GM12875 (cell line): ENCODE data around the gene TRPC4AP.

ENCODE experiments used
- H3K4me3 ChIP-seq: one replicate; pipeline ENCODE4 v1.5.1; 2011; ENCODE audit warnings: low read depth, low read length, control low read depth
- TF ChIP-seq, protein P1 (sequence below): IDR thresholded peaks from 2 replicates; pipeline ENCODE4 v1.5.1; 2011; ENCODE audit warnings: low read depth, mild to moderate bottlenecking, control low read depth, inconsistent platforms, low read length, moderate library complexity, borderline replicate concordance; ENCODE audit not compliant: insufficient read depth

Gene TRPC4AP

DNA sequence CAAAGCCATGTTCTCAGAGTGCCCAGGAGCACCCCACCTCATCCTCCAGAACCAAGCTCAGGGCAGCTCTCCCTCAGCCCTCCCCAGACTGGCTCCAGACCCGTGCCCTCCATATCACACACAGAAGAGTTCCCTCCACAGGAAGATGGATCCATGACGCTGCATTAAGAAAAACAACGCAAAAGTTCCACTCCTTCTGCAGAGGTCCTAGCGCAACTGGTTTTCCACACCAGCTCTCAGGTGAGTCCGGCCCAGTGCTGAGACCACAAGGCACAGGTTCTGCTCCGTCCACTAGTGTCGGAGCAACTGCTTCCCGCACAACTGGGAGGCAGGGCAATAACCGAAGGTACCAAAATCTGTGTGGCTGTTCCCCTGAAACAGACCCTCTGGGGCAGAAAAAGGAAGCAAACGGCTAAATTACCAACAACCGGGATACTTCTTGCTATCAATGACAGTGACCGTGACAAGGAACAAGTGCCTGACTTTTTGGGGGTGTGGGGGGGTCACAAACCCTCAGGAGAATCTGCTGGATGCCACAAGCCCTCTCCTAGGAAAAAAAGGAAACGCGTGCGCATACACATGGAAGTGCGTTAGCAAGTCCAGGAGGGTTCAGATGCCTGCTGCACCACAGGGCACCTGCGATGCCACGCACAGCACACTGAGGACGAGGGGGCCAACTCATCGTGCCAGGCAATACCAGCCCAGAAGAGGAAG is 87.7 kb downstream of the TRPC4AP start:
- TF ChIP-seq, protein P1, sequence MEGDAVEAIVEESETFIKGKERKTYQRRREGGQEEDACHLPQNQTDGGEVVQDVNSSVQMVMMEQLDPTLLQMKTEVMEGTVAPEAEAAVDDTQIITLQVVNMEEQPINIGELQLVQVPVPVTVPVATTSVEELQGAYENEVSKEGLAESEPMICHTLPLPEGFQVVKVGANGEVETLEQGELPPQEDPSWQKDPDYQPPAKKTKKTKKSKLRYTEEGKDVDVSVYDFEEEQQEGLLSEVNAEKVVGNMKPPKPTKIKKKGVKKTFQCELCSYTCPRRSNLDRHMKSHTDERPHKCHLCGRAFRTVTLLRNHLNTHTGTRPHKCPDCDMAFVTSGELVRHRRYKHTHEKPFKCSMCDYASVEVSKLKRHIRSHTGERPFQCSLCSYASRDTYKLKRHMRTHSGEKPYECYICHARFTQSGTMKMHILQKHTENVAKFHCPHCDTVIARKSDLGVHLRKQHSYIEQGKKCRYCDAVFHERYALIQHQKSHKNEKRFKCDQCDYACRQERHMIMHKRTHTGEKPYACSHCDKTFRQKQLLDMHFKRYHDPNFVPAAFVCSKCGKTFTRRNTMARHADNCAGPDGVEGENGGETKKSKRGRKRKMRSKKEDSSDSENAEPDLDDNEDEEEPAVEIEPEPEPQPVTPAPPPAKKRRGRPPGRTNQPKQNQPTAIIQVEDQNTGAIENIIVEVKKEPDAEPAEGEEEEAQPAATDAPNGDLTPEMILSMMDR = no peak
- H3K4me3 ChIP-seq = no peak overlapping the region

DNA sequence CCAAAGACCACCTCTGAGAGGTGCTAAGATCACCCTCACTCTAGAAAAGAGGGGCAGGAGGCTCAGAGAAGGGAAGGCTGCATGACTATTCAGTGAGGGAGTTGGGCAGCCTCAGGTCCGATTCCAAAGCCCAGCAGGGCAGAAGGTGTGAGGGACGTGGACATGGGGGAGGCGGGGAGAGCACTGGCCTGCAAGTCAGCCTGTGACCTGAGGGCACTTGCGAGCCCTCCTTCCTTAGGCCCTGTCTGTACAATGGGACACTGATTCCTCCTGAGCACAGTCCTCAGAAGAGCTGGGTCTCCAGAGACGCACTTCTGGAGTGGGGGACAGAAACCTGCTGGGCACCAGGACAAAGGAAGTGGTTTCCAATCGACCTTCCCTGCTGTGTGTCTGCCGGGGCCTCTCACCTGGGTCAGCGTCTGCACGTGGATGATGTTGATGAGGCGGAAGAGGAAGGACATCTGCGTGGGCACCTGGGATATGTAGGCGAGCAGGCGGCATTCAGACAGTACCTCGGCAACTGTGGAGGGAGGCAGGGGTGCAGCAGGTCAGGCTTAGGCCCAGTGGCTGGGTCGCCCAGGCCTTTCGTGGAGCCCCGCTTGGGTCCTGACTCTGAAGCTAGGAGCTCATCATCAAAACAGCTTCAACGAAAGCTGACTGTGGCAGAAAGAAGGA is 88.4 kb downstream of the TRPC4AP start:
- H3K4me3 ChIP-seq = no peak overlapping the region
- TF ChIP-seq, protein P1 = no peak

DNA sequence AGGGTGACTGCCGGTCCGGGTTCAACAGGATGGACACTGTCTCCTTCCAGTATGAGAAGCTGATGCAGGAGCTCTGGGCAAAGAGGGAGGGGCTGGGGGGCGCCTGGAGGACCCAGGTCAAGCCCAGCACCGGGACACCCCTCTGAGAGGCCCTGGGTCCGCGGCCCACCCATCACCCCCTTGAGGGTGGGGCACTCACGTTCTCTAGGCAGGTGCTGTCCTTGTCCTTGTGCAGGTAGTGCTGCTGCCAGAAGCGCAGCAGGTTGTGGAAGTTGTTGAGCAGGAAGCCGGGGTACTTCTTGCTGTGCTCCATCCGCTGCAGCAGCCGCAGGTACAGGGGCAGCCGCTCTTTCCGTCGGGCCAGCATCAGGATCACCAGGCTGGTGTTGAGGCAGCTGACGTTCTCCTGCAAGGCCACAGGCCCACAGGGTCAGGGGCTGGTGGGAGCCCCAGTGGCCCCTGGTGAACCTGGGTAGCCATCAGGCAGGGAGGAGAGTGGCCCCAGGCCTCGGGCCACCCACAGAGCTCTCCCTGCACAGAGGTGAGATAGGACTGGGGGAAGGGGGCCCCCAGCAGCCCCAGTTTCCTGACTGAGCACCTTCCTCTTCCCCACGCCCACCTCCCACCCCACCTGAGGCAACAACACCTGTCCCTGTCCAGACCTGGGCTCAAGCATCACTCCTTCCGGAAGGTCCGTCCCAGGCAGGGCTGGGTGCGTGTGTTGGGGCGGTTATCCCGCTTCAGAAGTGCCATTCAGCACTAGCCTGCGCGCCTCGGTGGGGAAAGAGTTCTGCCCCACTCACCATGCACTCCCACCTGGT is 89.2 kb downstream of the TRPC4AP start:
- TF ChIP-seq, protein P1 = no peak

DNA sequence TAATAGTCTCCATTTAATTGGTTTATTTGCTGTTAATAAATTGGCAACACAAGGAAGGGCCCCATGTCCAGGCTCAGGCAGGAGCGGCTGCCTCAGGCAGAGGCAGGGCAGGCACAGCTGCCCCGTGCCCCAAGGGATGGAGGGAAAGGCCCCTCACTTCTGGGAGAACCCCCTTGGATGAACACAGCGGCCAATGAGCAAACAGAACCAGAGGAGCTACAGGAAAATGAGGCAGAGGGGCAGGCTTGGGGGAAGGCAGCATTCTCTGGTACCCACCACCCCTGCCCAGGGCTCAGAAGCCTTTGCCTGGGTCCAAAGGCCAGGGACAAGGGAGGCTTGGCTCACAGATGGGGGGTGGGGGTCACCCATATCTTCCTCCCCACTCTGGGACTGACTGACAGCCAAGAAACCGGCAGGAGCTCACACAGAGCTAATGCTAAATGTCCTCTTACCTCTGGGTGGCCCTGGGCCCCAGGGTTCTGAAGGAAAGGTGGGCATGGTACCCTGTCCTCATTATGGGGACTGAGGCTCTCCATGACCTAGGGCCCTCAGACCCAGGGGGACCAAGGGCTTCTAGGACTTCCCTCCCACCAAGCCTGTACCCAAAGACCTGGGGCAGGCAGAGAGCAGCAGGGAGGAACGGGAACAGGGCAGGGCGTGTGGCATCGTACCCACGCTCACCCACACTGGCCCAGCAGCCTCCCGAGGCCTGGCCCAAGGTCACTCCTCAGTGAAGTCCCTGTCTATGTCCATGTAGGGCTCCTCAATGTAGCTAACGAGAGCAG is 90.0 kb downstream of the TRPC4AP start:
- TF ChIP-seq, protein P1 = no peak
- no peak overlapping the region for H3K4me3 ChIP-seq

More for the DNA sequence above, 89.2 kb downstream of the TRPC4AP start:
- no peak overlapping the region for H3K4me3 ChIP-seq

DNA sequence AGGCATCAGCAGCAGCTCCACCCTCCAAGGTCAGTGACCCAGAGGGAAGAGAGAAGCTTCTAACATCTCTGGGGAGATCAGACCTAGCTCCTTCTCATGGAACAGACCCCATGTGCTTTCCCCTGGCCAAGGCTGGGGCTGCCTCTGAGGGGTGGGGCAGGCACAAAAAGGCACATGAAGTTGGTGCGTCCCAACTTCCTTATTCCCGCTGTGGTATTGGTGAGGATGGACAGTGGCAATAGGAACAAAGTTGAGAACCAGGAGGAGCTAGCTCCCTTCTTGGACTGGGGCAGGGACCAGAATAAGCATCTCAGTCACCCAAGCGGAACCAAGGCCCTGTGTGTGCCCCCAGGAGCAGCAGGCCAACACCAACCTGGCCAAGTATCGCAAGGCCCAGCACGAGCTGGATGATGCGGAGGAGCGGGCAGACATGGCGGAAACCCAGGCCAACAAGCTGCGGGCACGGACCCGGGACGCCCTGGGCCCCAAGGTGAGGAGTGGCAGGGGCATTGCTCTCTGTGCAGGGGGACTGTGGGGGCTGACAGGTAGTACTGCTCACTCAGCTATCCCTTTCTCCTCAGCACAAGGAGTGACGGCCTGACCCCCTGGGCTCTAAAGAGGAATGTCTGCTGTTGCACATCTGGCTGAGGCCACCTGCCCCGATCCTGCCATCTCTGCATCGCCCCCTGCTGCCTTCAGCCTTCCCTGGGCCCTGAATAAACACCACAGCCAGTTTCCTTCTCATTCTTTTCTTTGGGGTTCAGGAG is 90.8 kb downstream of the TRPC4AP start:
- TF ChIP-seq, protein P1 = no peak
- no peak overlapping the region for H3K4me3 ChIP-seq
